Astrocyte (in vitro differentiated cells and primary cell): ENCODE data around the gene SYCE3.

Source experiments
- EZH2 ChIP-seq: IDR thresholded peaks from 2 replicates; pipeline ENCODE4 v1.6.1; 2012; ENCODE audit warnings: mild to moderate bottlenecking, low read length, inconsistent platforms; ENCODE audit not compliant: insufficient read depth
- TF ChIP-seq, protein P1 (sequence below): IDR thresholded peaks from 2 replicates; pipeline ENCODE4 v1.5.1; 2011; ENCODE audit warnings: low read depth, mild to moderate bottlenecking, inconsistent platforms, low read length, moderate library complexity; ENCODE audit not compliant: insufficient read depth

DNA sequence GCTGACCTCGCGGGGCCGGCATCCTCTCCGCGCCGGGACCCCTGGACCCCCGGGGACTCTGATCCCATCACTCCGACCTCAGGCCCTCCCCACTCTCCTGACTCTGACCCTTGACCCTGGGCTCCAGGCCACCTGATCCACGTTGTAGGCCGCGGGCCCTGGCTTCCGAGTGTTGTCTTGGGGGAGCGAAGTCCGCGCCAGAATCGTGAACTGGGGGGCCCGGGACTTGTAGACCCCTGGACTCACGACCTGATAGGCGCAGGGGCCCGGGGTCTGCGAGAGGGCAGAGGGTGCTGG lies 32.2 kb downstream of the SYCE3 start:
- TF ChIP-seq, protein P1, sequence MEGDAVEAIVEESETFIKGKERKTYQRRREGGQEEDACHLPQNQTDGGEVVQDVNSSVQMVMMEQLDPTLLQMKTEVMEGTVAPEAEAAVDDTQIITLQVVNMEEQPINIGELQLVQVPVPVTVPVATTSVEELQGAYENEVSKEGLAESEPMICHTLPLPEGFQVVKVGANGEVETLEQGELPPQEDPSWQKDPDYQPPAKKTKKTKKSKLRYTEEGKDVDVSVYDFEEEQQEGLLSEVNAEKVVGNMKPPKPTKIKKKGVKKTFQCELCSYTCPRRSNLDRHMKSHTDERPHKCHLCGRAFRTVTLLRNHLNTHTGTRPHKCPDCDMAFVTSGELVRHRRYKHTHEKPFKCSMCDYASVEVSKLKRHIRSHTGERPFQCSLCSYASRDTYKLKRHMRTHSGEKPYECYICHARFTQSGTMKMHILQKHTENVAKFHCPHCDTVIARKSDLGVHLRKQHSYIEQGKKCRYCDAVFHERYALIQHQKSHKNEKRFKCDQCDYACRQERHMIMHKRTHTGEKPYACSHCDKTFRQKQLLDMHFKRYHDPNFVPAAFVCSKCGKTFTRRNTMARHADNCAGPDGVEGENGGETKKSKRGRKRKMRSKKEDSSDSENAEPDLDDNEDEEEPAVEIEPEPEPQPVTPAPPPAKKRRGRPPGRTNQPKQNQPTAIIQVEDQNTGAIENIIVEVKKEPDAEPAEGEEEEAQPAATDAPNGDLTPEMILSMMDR: no peak
- TF ChIP-seq EZH2: no peak
